GM03348 (cell line): ENCODE data around the gene CTTNBP2.

Source experiments
- DNase-seq: peaks from one replicate; pipeline ENCODE4 v3.0.0; 2012; ENCODE audit warnings: low spot score

The CTTNBP2 gene

GRCh38 chr7:117683430-117684175 lies 189.6 kb downstream of the CTTNBP2 start:
- no peak for DNase-seq

- DNase-seq = no peak
Measured at GRCh38 chr7:117682681-117683385, 190.4 kb downstream of the CTTNBP2 start.

GRCh38 chr7:117679120-117679519 lies 194.1 kb downstream of the CTTNBP2 start:
- DNase-seq = no peak

GRCh38 chr7:117675497-117676435 lies 197.5 kb downstream of the CTTNBP2 start:
- no peak for DNase-seq

- DNase-seq = no peak
Measured at GRCh38 chr7:117674617-117675016, 198.6 kb downstream of the CTTNBP2 start.

- peak; percentile 27 for DNase-seq
Measured at GRCh38 chr7:117673839-117674238, 199.4 kb downstream of the CTTNBP2 start.

- DNase-seq = no peak
Measured at GRCh38 chr7:117673367-117673766, 199.9 kb downstream of the CTTNBP2 start.

- DNase-seq = no peak
Measured at GRCh38 chr7:117672453-117672852, 200.8 kb downstream of the CTTNBP2 start.

GRCh38 chr7:117669818-117670217 lies 203.4 kb downstream of the CTTNBP2 start:
- no peak for DNase-seq

GRCh38 chr7:117667456-117667855 lies 205.8 kb downstream of the CTTNBP2 start:
- DNase-seq = no peak

- no peak for DNase-seq
Measured at GRCh38 chr7:117666689-117667088, 206.6 kb downstream of the CTTNBP2 start.

- no peak for DNase-seq
Measured at GRCh38 chr7:117666031-117666430, 207.2 kb downstream of the CTTNBP2 start.

GRCh38 chr7:117665368-117665767 lies 207.9 kb downstream of the CTTNBP2 start:
- no peak for DNase-seq

- DNase-seq = no peak
Measured at GRCh38 chr7:117664047-117664446, 209.2 kb downstream of the CTTNBP2 start.

- no peak for DNase-seq
Measured at GRCh38 chr7:117661328-117661727, 211.9 kb downstream of the CTTNBP2 start.
